BLaER1 treated with 17β-estradiol and CSF1 and Interleukin-3, amounts not matched to agents 10 nM and 100 nM (cell line): ENCODE results near the gene DDX41.
A peak's percentile ranks its signal among the peaks of the same experiment; 100 is the strongest.

Source experiments
- H3K27ac ChIP-seq, 11 experiments: shearing (Covaris generic); formaldehyde crosslinking; 2 replicates each; pipeline ENCODE4 v1.8.1; 2022
- H3K27me3 ChIP-seq, 11 experiments: shearing (Covaris generic); formaldehyde crosslinking; 2 replicates each; pipeline ENCODE4 v1.8.1; 2022
- H3K36me3 ChIP-seq, 11 experiments: shearing (Covaris generic); formaldehyde crosslinking; 2 replicates each; pipeline ENCODE4 v1.8.1; 2022
- H3K4me1 ChIP-seq, 10 experiments: shearing (Covaris generic); formaldehyde crosslinking; 2 replicates each; pipeline ENCODE4 v1.8.1; 2022
- H3K4me2 ChIP-seq, 11 experiments: shearing (Covaris generic); formaldehyde crosslinking; 2 replicates each; pipeline ENCODE4 v1.8.1; 2022
- H3K4me3 ChIP-seq, 10 experiments: shearing (Covaris generic); formaldehyde crosslinking; 2 replicates each; pipeline ENCODE4 v1.8.1; 2022
- H3K9ac ChIP-seq, 11 experiments: shearing (Covaris generic); formaldehyde crosslinking; 2 replicates each; pipeline ENCODE4 v1.8.1; 2022
- H3K9me3 ChIP-seq, 11 experiments: shearing (Covaris generic); formaldehyde crosslinking; replicated peaks in 1 of 11; 2 replicates each; pipeline ENCODE4 v1.8.1; 2022
- H4K20me1 ChIP-seq, 11 experiments: shearing (Covaris generic); formaldehyde crosslinking; 2 replicates each; pipeline ENCODE4 v1.8.1; 2022
- Cebpa-rat ChIP-seq, 11 experiments: shearing (Covaris generic); IDR thresholded peaks; 2 replicates each; pipeline ENCODE4 v1.8.1; 2022

Gene DDX41

GRCh38 chr5:177508221-177508611, 8.5 kb downstream of the DDX41 start:
- H3K36me3 ChIP-seq: peaks cover 65 to 83% (median 68%) of the 10 kb centered on the region in 11 experiments
- H3K4me2 ChIP-seq: peak overlapping the region; percentile 94 to 100 (median 99)
- H3K27ac ChIP-seq: peak overlapping the region; percentile 93 to 100 (median 98)
- no peak for TF ChIP-seq Cebpa-rat (IDR thresholded peaks at IDR 0.05)
- H3K4me1 ChIP-seq: peaks cover 76 to 86% (median 79%) of the 10 kb centered on the region in 10 experiments
- H4K20me1 ChIP-seq: peaks cover 34 to 56% (median 41%) of the 10 kb centered on the region in 11 experiments
- peak overlapping the region; percentile 74 to 92 (median 79) for H3K4me3 ChIP-seq
- no peaks in the 10 kb centered on the region; a peak in 1 of 22 replicates for H3K27me3 ChIP-seq
- no peaks in the 10 kb centered on the region for H3K9me3 ChIP-seq
- H3K9ac ChIP-seq: peak overlapping the region; percentile 91 to 100 (median 95)

- Histone ChIP-seq H3K36me3 (peaks cover 65 to 83% (median 68%) of the 10 kb centered on the region in 11 experiments), H3K4me1 (peaks cover 77 to 86% (median 80%) of the 10 kb centered on the region in 10 experiments), H3K9ac (peak overlapping the region; percentile 91 to 100 (median 95)), H3K4me3 (peak overlapping the region; percentile 74 to 92 (median 79)), H3K27ac (peak overlapping the region; percentile 93 to 100 (median 98)), H4K20me1 (peaks cover 39 to 61% (median 46%) of the 10 kb centered on the region in 11 experiments), H3K27me3 (no peaks in the 10 kb centered on the region; a peak in 1 of 22 replicates), H3K4me2 (peak overlapping the region; percentile 94 to 100 (median 99)), H3K9me3 (no peaks in the 10 kb centered on the region)
- no peak for TF ChIP-seq Cebpa-rat (IDR thresholded peaks at IDR 0.05)
These were observed 9.1 kb downstream of the DDX41 start for GRCh38 chr5:177507596-177508220.

GRCh38 chr5:177507165-177507564, 9.6 kb downstream of the DDX41 start:
- H3K36me3 ChIP-seq: peaks cover 60 to 80% (median 67%) of the 10 kb centered on the region in 11 experiments
- no peaks in the 10 kb centered on the region; a peak in 1 of 22 replicates for H3K27me3 ChIP-seq
- peak overlapping the region; percentile 94 to 100 (median 99) for H3K4me2 ChIP-seq
- peak overlapping the region; percentile 91 to 100 (median 95); a peak in 21 of 22 replicates for H3K9ac ChIP-seq
- TF ChIP-seq Cebpa-rat (IDR thresholded peaks at IDR 0.05): no peak
- peak overlapping the region in 10 of 11 experiments; percentile 93 to 100 (median 98); a peak in 19 of 22 replicates for H3K27ac ChIP-seq
- H3K4me3 ChIP-seq: peak overlapping the region; percentile 74 to 92 (median 79)
- no peaks in the 10 kb centered on the region for H3K9me3 ChIP-seq
- peaks cover 44 to 66% (median 51%) of the 10 kb centered on the region in 11 experiments for H4K20me1 ChIP-seq
- peaks cover 77 to 86% (median 80%) of the 10 kb centered on the region in 10 experiments for H3K4me1 ChIP-seq

- H3K9me3 ChIP-seq: no peaks in the 10 kb centered on the region
- H3K4me2 ChIP-seq: peak overlapping the region; percentile 94 to 100 (median 99)
- H3K4me3 ChIP-seq: no peak overlapping the region; a peak in 1 of 20 replicates
- no peak for TF ChIP-seq Cebpa-rat (IDR thresholded peaks at IDR 0.05)
- peaks cover 49 to 64% (median 56%) of the 10 kb centered on the region in 11 experiments for H3K36me3 ChIP-seq
- peak overlapping the region in 5 of 11 experiments; percentile 18 to 61 (median 49); a peak in 8 of 22 replicates for H3K27ac ChIP-seq
- peak overlapping the region in 9 of 11 experiments; percentile 21 to 66 (median 45); a peak in 18 of 22 replicates for H3K9ac ChIP-seq
- H3K4me1 ChIP-seq: peaks cover 74 to 86% (median 79%) of the 10 kb centered on the region in 10 experiments
- peaks cover 58 to 87% (median 65%) of the 10 kb centered on the region in 11 experiments for H4K20me1 ChIP-seq
- peaks cover 0 to 6% (median 0%) of the 10 kb centered on the region in 11 experiments; a peak in 1 of 22 replicates for H3K27me3 ChIP-seq
These were observed 11.7 kb downstream of the DDX41 start for GRCh38 chr5:177505075-177505474.

GRCh38 chr5:177504086-177505056, 12.4 kb downstream of the DDX41 start:
- no peaks in the 10 kb centered on the region for H3K9me3 ChIP-seq
- peaks cover 71 to 89% (median 83%) of the 10 kb centered on the region in 10 experiments for H3K4me1 ChIP-seq
- peaks cover 58 to 93% (median 67%) of the 10 kb centered on the region in 11 experiments for H4K20me1 ChIP-seq
- H3K4me2 ChIP-seq: peak overlapping the region; percentile 94 to 100 (median 99)
- peak overlapping the region in 5 of 11 experiments; percentile 18 to 61 (median 49); a peak in 9 of 22 replicates for H3K27ac ChIP-seq
- H3K27me3 ChIP-seq: peaks cover 0 to 13% (median 0%) of the 10 kb centered on the region in 11 experiments; a peak in 2 of 22 replicates
- peaks cover 49 to 62% (median 56%) of the 10 kb centered on the region in 11 experiments for H3K36me3 ChIP-seq
- H3K9ac ChIP-seq: peak overlapping the region in 10 of 11 experiments; percentile 12 to 66 (median 44); a peak in 17 of 22 replicates
- no peak for TF ChIP-seq Cebpa-rat (IDR thresholded peaks at IDR 0.05)
- H3K4me3 ChIP-seq: peak overlapping the region in 1 of 10 experiments; percentile 24; a peak in 1 of 20 replicates

GRCh38 chr5:177503351-177504085, 13.2 kb downstream of the DDX41 start:
- Histone ChIP-seq H3K9ac (peak overlapping the region in 9 of 11 experiments; percentile 8 to 65 (median 43); a peak in 13 of 22 replicates), H3K9me3 (no peaks in the 10 kb centered on the region), H3K27me3 (peaks cover 0 to 22% (median 0%) of the 10 kb centered on the region in 11 experiments; a peak in 5 of 22 replicates), H3K4me3 (peak overlapping the region in 2 of 10 experiments; percentile 5 to 24; a peak in 2 of 20 replicates), H3K4me1 (peaks cover 74 to 97% (median 91%) of the 10 kb centered on the region in 10 experiments), H3K36me3 (peaks cover 49 to 61% (median 56%) of the 10 kb centered on the region in 11 experiments), H4K20me1 (peaks cover 58 to 91% (median 67%) of the 10 kb centered on the region in 11 experiments), H3K27ac (peak overlapping the region in 5 of 11 experiments; percentile 44 to 68 (median 59); a peak in 8 of 22 replicates), H3K4me2 (peak overlapping the region; percentile 94 to 100 (median 99))
- TF ChIP-seq Cebpa-rat (IDR thresholded peaks at IDR 0.05): no peak

- Histone ChIP-seq H4K20me1 (peaks cover 58 to 84% (median 67%) of the 10 kb centered on the region in 11 experiments), H3K27me3 (peaks cover 0 to 27% (median 0%) of the 10 kb centered on the region in 11 experiments; a peak in 5 of 22 replicates), H3K4me2 (peak overlapping the region; percentile 94 to 100 (median 99)), H3K4me3 (no peak overlapping the region; a peak in 1 of 20 replicates), H3K9me3 (no peaks in the 10 kb centered on the region), H3K36me3 (peaks cover 49 to 55% (median 51%) of the 10 kb centered on the region in 11 experiments), H3K27ac (peak overlapping the region in 7 of 11 experiments; percentile 26 to 68 (median 45); a peak in 13 of 22 replicates), H3K9ac (peak overlapping the region in 10 of 11 experiments; percentile 22 to 65 (median 42); a peak in 16 of 22 replicates), H3K4me1 (peaks cover 81 to 99% (median 98%) of the 10 kb centered on the region in 10 experiments)
- no peak for TF ChIP-seq Cebpa-rat (IDR thresholded peaks at IDR 0.05)
These were observed 13.9 kb downstream of the DDX41 start for GRCh38 chr5:177502886-177503285.
